GM12878 (cell line): ENCODE results near the gene OR10G3. TPM values are rescaled to one million over a fixed set of nuclear protein-coding genes. Genes with fewer than 3 reads are reported as not detected.

Source experiments
- ATAC-seq: fragments of 200-7000 bp; cut with Tn5 transposase; 3 replicates; pipeline ENCODE4 v1.9.1; 2020; ENCODE audit warnings: mild to moderate bottlenecking, moderate library complexity
- BruUV-seq: library from RNA; stranded (reverse); fragments of 400-500 nt; replicated peaks from 2 replicates; lab custom pipeline; 2021; lab: Mats Ljungman, UMichigan
- CTCF ChIA-PET: fragments of 300-600 bp; sonication (Branson Sonifier 250); formaldehyde crosslinking; extraction: SDS; loops from one replicate; lab custom pipeline; 2021; ENCODE audit warnings: inconsistent platforms; lab: Yijun Ruan, JAX
- POLR2A ChIA-PET: fragments of 350-600 bp; formaldehyde crosslinking; extraction: SDS; loops from one replicate; lab custom pipeline; 2021; ENCODE audit warnings: inconsistent platforms; lab: Charles Lee
- RAD21 ChIA-PET: fragments of 300-600 bp; sonication (Branson Sonifier 250); formaldehyde crosslinking; loops from one replicate; lab custom pipeline; 2023; ENCODE audit warnings: antibody characterized with exemption; ENCODE audit not compliant: unreplicated experiment; lab: Charles Lee
- SMC1A ChIA-PET: fragments of 300-600 bp; sonication (Branson Sonifier 250); formaldehyde crosslinking; loops from one replicate; lab custom pipeline; 2023; ENCODE audit not compliant: unreplicated experiment, uncharacterized antibody; lab: Charles Lee
- DNase-seq: peaks from one replicate; pipeline ENCODE4 v3.0.0-alpha.2; 2011; ENCODE audit warnings: low read depth, low spot score
- FAIRE-seq: peaks from 3 replicates; lab custom pipeline; 2011; peaks lifted over from hg19 to GRCh38; lab: Jason Lieb, UNC
- H2AFZ ChIP-seq: 2 replicates; pipeline ENCODE4 v1.6.0; 2011; ENCODE audit warnings: low read depth, low read length, control low read depth; ENCODE audit not compliant: control insufficient read depth
- H3K27ac ChIP-seq: 2 replicates; pipeline ENCODE4 v1.5.1; 2011; ENCODE audit warnings: control low read depth; ENCODE audit not compliant: control insufficient read depth, insufficient read depth
- H3K27me3 ChIP-seq, 2 experiments: replicated peaks in 1 of 2; 2 replicates each; pipeline versions ENCODE4 v1.6.0 to v1.6.1; 2011; ENCODE audit warnings: low read length in 1 of 2; ENCODE audit not compliant: control insufficient read depth in 2 of 2, insufficient read depth in 2 of 2
- H3K36me3 ChIP-seq, 2 experiments: 2 replicates each; pipeline ENCODE4 v1.5.1; 2011; ENCODE audit warnings: low read length in 1 of 2; ENCODE audit not compliant: control insufficient read depth in 2 of 2, insufficient read depth in 2 of 2
- H3K4me1 ChIP-seq: 2 replicates; pipeline ENCODE4 v1.6.1; 2011; ENCODE audit warnings: mild to moderate bottlenecking, low read length, moderate library complexity, mixed read lengths; ENCODE audit not compliant: control insufficient read depth, insufficient read depth
- H3K4me2 ChIP-seq: 2 replicates; pipeline ENCODE4 v1.6.0; 2011; ENCODE audit warnings: control low read depth; ENCODE audit not compliant: control insufficient read depth, insufficient read depth
- H3K4me3 ChIP-seq: fragments of 200-600 bp; sonication (generic); 2 replicates; pipeline ENCODE4 v1.5.1; 2016
- H3K79me2 ChIP-seq: 2 replicates; pipeline ENCODE4 v1.6.0; 2011; ENCODE audit warnings: low read length; ENCODE audit not compliant: control insufficient read depth, insufficient read depth
- H3K9ac ChIP-seq: 2 replicates; pipeline ENCODE4 v1.8.0; 2011; ENCODE audit warnings: low read length, control low read depth, mixed read lengths; ENCODE audit not compliant: control insufficient read depth, insufficient read depth
- H3K9me3 ChIP-seq: replicated peaks from 3 replicates; pipeline ENCODE4 v1.5.1; 2011; ENCODE audit warnings: mild to moderate bottlenecking, low read length; ENCODE audit not compliant: control insufficient read depth, insufficient read depth
- H4K20me1 ChIP-seq: 2 replicates; pipeline ENCODE4 v1.6.0; 2011; ENCODE audit not compliant: control insufficient read depth, insufficient read depth
- E2F4 ChIP-seq: IDR thresholded peaks from 2 replicates; pipeline ENCODE4 v1.6.1; 2012; ENCODE audit warnings: low read depth, low read length, improper control_type of control experiment
- ELK1 ChIP-seq: IDR thresholded peaks from 2 replicates; pipeline ENCODE4 v1.6.1; 2012; ENCODE audit warnings: low read depth, low read length, improper control_type of control experiment
- HDAC6 ChIP-seq: fragments of 200-600 bp; sonication (generic); IDR thresholded peaks from one replicate; pipeline ENCODE4 v1.8.0; 2017; ENCODE audit warnings: antibody characterized with exemption; ENCODE audit not compliant: unreplicated experiment
- IKZF1 ChIP-seq: fragments of 450-650 bp; conservative IDR thresholded peaks from 2 replicates; pipeline ENCODE4 v1.6.1; 2017; ENCODE audit warnings: antibody characterized with exemption, mild to moderate bottlenecking
- IRF3 ChIP-seq: fragments of 450-650 bp; IDR thresholded peaks from 2 replicates; pipeline ENCODE4 v1.6.1; 2014; ENCODE audit warnings: mild to moderate bottlenecking
- LARP7 ChIP-seq: fragments of 450-650 bp; IDR thresholded peaks from 2 replicates; pipeline ENCODE4 v1.6.1; 2017; ENCODE audit warnings: mild to moderate bottlenecking
- MEF2A ChIP-seq: IDR thresholded peaks from 2 replicates; pipeline ENCODE4 v1.6.1; 2011; ENCODE audit warnings: low read depth, mild to moderate bottlenecking, low read length, moderate library complexity; ENCODE audit not compliant: insufficient read depth
- MTA3 ChIP-seq: IDR thresholded peaks from 2 replicates; pipeline ENCODE4 v1.6.1; 2012; ENCODE audit warnings: low read length, inconsistent platforms, borderline replicate concordance
- MYC ChIP-seq: IDR thresholded peaks from 2 replicates; pipeline ENCODE4 v1.6.1; 2011; ENCODE audit warnings: mild to moderate bottlenecking, low read length, moderate library complexity, inconsistent platforms; ENCODE audit not compliant: insufficient read depth, insufficient replicate concordance, insufficient read length, severe bottlenecking
- NFYB ChIP-seq: IDR thresholded peaks from 2 replicates; pipeline ENCODE4 v1.6.1; 2011; ENCODE audit warnings: low read depth, mild to moderate bottlenecking, low read length, improper control_type of control experiment, moderate library complexity; ENCODE audit not compliant: insufficient read depth
- PAX8 ChIP-seq: fragments of 450-650 bp; IDR thresholded peaks from 2 replicates; pipeline ENCODE4 v1.6.1; 2017; ENCODE audit warnings: mild to moderate bottlenecking, moderate library complexity
- POLR2AphosphoS2 ChIP-seq: IDR thresholded peaks from 2 replicates; pipeline ENCODE4 v1.6.1; 2011; ENCODE audit warnings: low read depth, mild to moderate bottlenecking, low read length, improper control_type of control experiment, moderate library complexity
- RBBP5 ChIP-seq: fragments of 200-600 bp; sonication (generic); conservative IDR thresholded peaks from 2 replicates; pipeline ENCODE4 v1.6.1; 2016
- RELA ChIP-seq: fragments of 450-650 bp; IDR thresholded peaks from 2 replicates; pipeline ENCODE4 v1.8.0; 2014; ENCODE audit warnings: borderline replicate concordance; ENCODE audit not compliant: partially characterized antibody
- REST ChIP-seq: IDR thresholded peaks from 2 replicates; pipeline ENCODE4 v1.6.1; 2012; ENCODE audit warnings: mild to moderate bottlenecking, low read depth, low read length
- RUNX3 ChIP-seq: IDR thresholded peaks from 2 replicates; pipeline ENCODE4 v1.6.1; 2012; ENCODE audit warnings: low read length, inconsistent platforms
- SIN3A ChIP-seq: IDR thresholded peaks from 2 replicates; pipeline ENCODE4 v1.6.1; 2012; ENCODE audit warnings: low read depth, low read length, improper control_type of control experiment
- ZBED1 ChIP-seq: IDR thresholded peaks from 2 replicates; pipeline ENCODE4 v1.6.1; 2016; ENCODE audit warnings: borderline replicate concordance
- ZNF217 ChIP-seq: fragments of 450-650 bp; IDR thresholded peaks from 2 replicates; pipeline ENCODE4 v1.6.1; 2017; ENCODE audit warnings: antibody characterized with exemption, mild to moderate bottlenecking
- ZNF274 ChIP-seq: IDR thresholded peaks from one replicate; pipeline ENCODE4 v1.8.0; 2011; ENCODE audit not compliant: insufficient read length, insufficient read depth
- WGBS: methylation state at CpG from one replicate; pipeline ENCODE4 v1.1.6; 2016; ENCODE audit warnings: low lambda C conversion rate; ENCODE audit not compliant: insufficient replicate concordance, insufficient coverage; ENCODE audit errors: missing lambda C conversion rate; 5-methylcytosine and 5-hydroxymethylcytosine counted together
- in situ Hi-C: fragments of 300-500 bp; cut with MboI; formaldehyde crosslinking; loops from 9 replicates; pipeline ENCODE4 v1.14.3; 2018; ENCODE audit warnings: mixed read lengths
- intact Hi-C: fragments of 100-400 bp; cut with micrococcal nuclease; formaldehyde crosslinking; loops from one replicate; pipeline ENCODE4 v1.14.2; 2022; ENCODE audit not compliant: unreplicated experiment
- polyA plus RNA-seq, 11 experiments: library from polyadenylated mRNA; depleted of rRNA in 4 of 11; unstranded in 6 of 11; stranded (reverse) in 5 of 11; fragments of >200 nt; fragmentation: Nextera tagmentation in 4 of 11; fragmentation: Illumina TruSeq in 1 of 11; extraction: Ambion mirVana in 4 of 11; extraction: Trizol in 1 of 11; gene quantifications; 1 replicate in 1 of 11; 2 replicates in 10 of 11; pipeline versions ENCODE4 v1.2.1 to v1.2.3, GENCODE V29; 2011 to 2016; ENCODE audit warnings: inconsistent platforms in 2 of 11, missing spikeins in 2 of 11, low read depth in 1 of 11
- total RNA-seq, 4 experiments: library from RNA; depleted of rRNA in 3 of 4; stranded (reverse); fragments of >200 nt in 3 of 4; fragmentation: Illumina TruSeq in 1 of 4; extraction: Trizol in 1 of 4; gene quantifications; 2 replicates each; pipeline versions ENCODE4 v1.2.1 to v1.2.3, GENCODE V29; 2013 to 2021

Gene OR10G3
- total and polyA plus RNA-seq, 10 of the 15 experiments (the other 5 are each of a cell fraction or from before 2014, with no cell fraction given), result not detected

GRCh38 chr14:21529515-21529914, 50.4 kb downstream of the OR10G3 start:
- BruUV-seq, result no TSS peak
- ATAC-seq, result no peak

More at GRCh38 chr14:21529515-21529914, 50.4 kb downstream of the OR10G3 start:
- TF ChIP-seq MYC (no peak), IKZF1 (no peak), RUNX3 (no peak), LARP7 (no peak), MEF2A (no peak), NFYB (no peak), E2F4 (no peak), SIN3A (no peak), MTA3 (no peak), RELA (no peak), HDAC6 (no peak), ELK1 (no peak), ZBED1 (no peak), REST (no peak), PAX8 (no peak), ZNF217 (no peak), POLR2AphosphoS2 (no peak), IRF3 (no peak), ZNF274 (no peak), RBBP5 (no peak)
- Histone ChIP-seq H3K4me1 (peaks cover 12% of the 10 kb centered on the region), H3K27me3 (no peaks in the 10 kb centered on the region; a peak in 1 of 4 replicates), H3K9ac (no peak overlapping the region), H3K9me3 (no peaks in the 10 kb centered on the region), H4K20me1 (no peaks in the 10 kb centered on the region), H3K36me3 (no peaks in the 10 kb centered on the region), H3K4me2 (no peak overlapping the region), H3K4me3 (no peak overlapping the region), H3K27ac (no peak overlapping the region), H3K79me2 (no peaks in the 10 kb centered on the region), H2AFZ (no peak overlapping the region)
- intact Hi-C loops, result no loop called here
- CTCF ChIA-PET, result interaction anchor here (1.2 to 3.9 kb wide), 4 partner anchors 9 to 30 kb away, joined by 3 to 20 read pairs (median 9); no protein-coding TSS in a partner anchor
- POLR2A ChIA-PET, result interaction anchor here (0.6 to 1.3 kb wide), 3 partner anchors 13 to 86 kb away, joined by 3 to 5 read pairs (median 4); partner anchors contain the start of gene METTL3
- RAD21 ChIA-PET, result interaction anchor here (1.2 kb wide), 1 partner anchor 13 kb away, joined by 3 read pairs; no protein-coding TSS in a partner anchor
- in situ Hi-C loops, result no loop called here
- FAIRE-seq (no peak), DNase-seq (no peak)
- SMC1A ChIA-PET, result interaction anchor here (1.0 to 4.9 kb wide), 4 partner anchors 18 to 48 kb away, joined by 3 to 48 read pairs (median 4); partner anchors contain the start of gene METTL3
- 100% methylated on average over 1 of the region's 1 CpG for WGBS
